Keratinocyte (primary cell): ENCODE results near the gene STXBP2. TPM values are rescaled to one million over a fixed set of nuclear protein-coding genes. Genes with fewer than 3 reads are reported as not detected.

ENCODE experiments used
- DNase-seq: peaks from one replicate; pipeline ENCODE4 v3.0.0-alpha.2; 2011; ENCODE audit warnings: low read depth, missing footprints, low spot score
- FAIRE-seq: peaks from 2 replicates; lab custom pipeline; 2011; peaks lifted over from hg19 to GRCh38; lab: Jason Lieb, UNC
- H2AFZ ChIP-seq: 2 replicates; pipeline ENCODE4 v1.6.0; 2012; ENCODE audit warnings: low read length, control low read depth, inconsistent platforms; ENCODE audit not compliant: control insufficient read depth
- H3K27ac ChIP-seq: 2 replicates; pipeline ENCODE4 v1.5.1; 2011; ENCODE audit warnings: low read length; ENCODE audit not compliant: control insufficient read depth, insufficient read depth
- H3K27me3 ChIP-seq: 3 replicates; pipeline ENCODE4 v1.6.0; 2011; ENCODE audit warnings: low read length; ENCODE audit not compliant: control insufficient read depth, insufficient read depth; ENCODE audit errors: extremely low read depth
- H3K36me3 ChIP-seq, 2 experiments: 2 replicates in 1 of 2; 3 replicates in 1 of 2; pipeline ENCODE4 v1.5.1; 2011; ENCODE audit warnings: low read length in 2 of 2, mild to moderate bottlenecking in 1 of 2; ENCODE audit not compliant: control insufficient read depth in 2 of 2, insufficient read depth in 2 of 2; ENCODE audit errors: extremely low read depth in 1 of 2
- H3K4me1 ChIP-seq: 3 replicates; pipeline ENCODE4 v1.5.1; 2011; ENCODE audit warnings: low read length; ENCODE audit not compliant: control insufficient read depth, insufficient read depth; ENCODE audit errors: extremely low read depth
- H3K4me2 ChIP-seq: 3 replicates; pipeline ENCODE4 v1.6.0; 2011; ENCODE audit warnings: low read depth, low read length; ENCODE audit not compliant: control insufficient read depth, insufficient read depth; ENCODE audit errors: extremely low read depth
- H3K4me3 ChIP-seq, 3 experiments: fragments of 200-600 bp in 1 of 3; sonication (generic) in 1 of 3; 2 replicates in 2 of 3; 3 replicates in 1 of 3; pipeline ENCODE4 v1.5.1; 2011 to 2016; ENCODE audit warnings: low read length in 3 of 3, mild to moderate bottlenecking in 3 of 3, control low read depth in 2 of 3, inconsistent platforms in 1 of 3, low read depth in 1 of 3, mixed read lengths in 1 of 3, mixed run types in 1 of 3, moderate library complexity in 1 of 3; ENCODE audit not compliant: control insufficient read depth in 2 of 3, insufficient read depth in 2 of 3; ENCODE audit errors: extremely low read depth in 1 of 3
- H3K79me2 ChIP-seq: 2 replicates; pipeline ENCODE4 v1.6.0; 2012; ENCODE audit warnings: low read length; ENCODE audit not compliant: control insufficient read depth, insufficient read depth
- H3K9ac ChIP-seq: 3 replicates; pipeline ENCODE4 v1.6.0; 2011; ENCODE audit warnings: low read length; ENCODE audit not compliant: control insufficient read depth, insufficient read depth; ENCODE audit errors: extremely low read depth
- H3K9me1 ChIP-seq: 3 replicates; pipeline ENCODE4 v1.6.0; 2011; ENCODE audit warnings: low read length; ENCODE audit not compliant: control insufficient read depth, insufficient read depth; ENCODE audit errors: extremely low read depth
- H3K9me3 ChIP-seq: 2 replicates; pipeline ENCODE4 v1.5.1; 2012; ENCODE audit warnings: low read depth, low read length; ENCODE audit not compliant: control insufficient read depth
- H4K20me1 ChIP-seq: 3 replicates; pipeline ENCODE4 v1.6.0; 2011; ENCODE audit warnings: low read length; ENCODE audit not compliant: control insufficient read depth, insufficient read depth; ENCODE audit errors: extremely low read depth
- CTCF ChIP-seq, 3 experiments: IDR thresholded peaks in 1 of 3; conservative IDR thresholded peaks in 1 of 3; optimal IDR thresholded peaks in 1 of 3; 2 replicates in 2 of 3; 3 replicates in 1 of 3; pipeline versions ENCODE3 to v1.5.1; 2011; ENCODE audit warnings: low read length in 3 of 3, mild to moderate bottlenecking in 3 of 3, moderate library complexity in 2 of 3, control low read depth in 1 of 3, inconsistent platforms in 1 of 3; ENCODE audit not compliant: insufficient read depth in 2 of 3; ENCODE audit errors: extremely low read depth in 1 of 3
- EZH2 ChIP-seq: IDR thresholded peaks from one replicate; pipeline ENCODE4 v1.6.1; 2012; ENCODE audit warnings: inconsistent platforms, mild to moderate bottlenecking, low read length, moderate library complexity
- dilution Hi-C: fragments of 300-500 bp; cut with MboI; formaldehyde crosslinking; loops from one replicate; pipeline ENCODE4 v1.7.0; 2020; ENCODE audit warnings: low sequenced_read_pairs; ENCODE audit not compliant: extremely low pct_ligation_motif_present
- polyA plus RNA-seq, 5 experiments: library from polyadenylated mRNA; depleted of rRNA in 3 of 5; stranded (reverse) in 3 of 5; stranded (forward) in 1 of 5; unstranded in 1 of 5; fragments of >200 nt; gene quantifications; 1 replicate in 1 of 5; 2 replicates in 3 of 5; 3 replicates in 1 of 5; pipeline versions ENCODE4 v1.2.1 to v1.2.3, GENCODE V29; 2011 to 2012; ENCODE audit warnings: missing spikeins in 2 of 5, low read depth in 1 of 5, low replicate concordance in 1 of 5

The STXBP2 gene
- polyA plus RNA-seq, 1 donor (not counting 4 experiments of a cell fraction or from before 2014, with no cell fraction given): 58.8 TPM

- H3K27ac ChIP-seq: no peak overlapping the region
- H4K20me1 ChIP-seq: no peaks in the 10 kb centered on the region
- no peaks in the 10 kb centered on the region for H3K9me1 ChIP-seq
- no peaks in the 10 kb centered on the region for H3K36me3 ChIP-seq
- no peak overlapping the region for H2AFZ ChIP-seq
- peaks cover 9% of the 10 kb centered on the region for H3K4me1 ChIP-seq
- DNase-seq (no peak), FAIRE-seq (no peak)
- H3K79me2 ChIP-seq: no peaks in the 10 kb centered on the region
- H3K4me3 ChIP-seq: no peak overlapping the region
- TF ChIP-seq CTCF (optimal IDR thresholded peaks at IDR 0.05 in 1 of 3, IDR thresholded peaks at IDR 0.05 in 1 of 3, conservative IDR thresholded peaks at IDR 0.05 in 1 of 3; ENCODE audit: extremely low read depth in 1 of 3, insufficient read depth in 2 of 3, low read length in 3 of 3): no peak
- no peak for TF ChIP-seq EZH2
- H3K27me3 ChIP-seq: peaks cover 4% of the 10 kb centered on the region
- H3K4me2 ChIP-seq: no peak overlapping the region
- H3K9ac ChIP-seq: no peak overlapping the region
- dilution Hi-C loops: no loop called here
- no peaks in the 10 kb centered on the region for H3K9me3 ChIP-seq
Observed at GRCh38 chr19:7590256-7590655, 46.7 kb upstream of the STXBP2 start.

- Histone ChIP-seq H4K20me1 (peaks cover 8% of the 10 kb centered on the region), H3K9me1 (peaks cover 4% of the 10 kb centered on the region), H3K9me3 (no peaks in the 10 kb centered on the region), H3K79me2 (no peaks in the 10 kb centered on the region), H3K4me3 (peak within 1 kb of the TSS; percentile 56 to 70 (median 62)), H3K4me2 (peak within 1 kb of the TSS; percentile 81), H3K27ac (no peak within 1 kb of the TSS), H3K4me1 (peaks cover 13% of the 10 kb centered on the region), H2AFZ (peak within 1 kb of the TSS; percentile 27), H3K36me3 (peaks cover 0 to 2% of the 10 kb centered on the region in 2 experiments), H3K9ac (peak within 1 kb of the TSS; percentile 73), H3K27me3 (no peaks in the 10 kb centered on the region)
- DNase-seq: no peak
- FAIRE-seq: no peak
- dilution Hi-C loops: no loop called here
- TF ChIP-seq CTCF (optimal IDR thresholded peaks at IDR 0.05 in 1 of 3, IDR thresholded peaks at IDR 0.05 in 1 of 3, conservative IDR thresholded peaks at IDR 0.05 in 1 of 3; ENCODE audit: extremely low read depth in 1 of 3, insufficient read depth in 2 of 3, low read length in 3 of 3) (no peak), EZH2 (no peak)
Observed at GRCh38 chr19:7595466-7596133, 41.3 kb upstream of the STXBP2 start, which contains the start of gene CAMSAP3. Gene CAMSAP3, plus strand, starts transcription at chr19:7595863. Its CDS starts 140 bp downstream, at chr19:7596003.
